Left renal cortex interstitium (tissue), 4 donors: ENCODE data around the gene TECTA. TPM values are rescaled to one million over a fixed set of nuclear protein-coding genes. Genes with fewer than 3 reads are reported as not detected.
"Not testable (repeated sequence)": the region's sequence is repeated elsewhere in the genome, so short reads cannot be mapped to it uniquely, and the experiment has no call there.

ENCODE experiments used
- DNase-seq, 4 donors: peaks; one replicate each; pipeline ENCODE4 v3.0.0-alpha.2; 2013; ENCODE audit warnings: low read depth in 4 of 4, low spot score in 2 of 4, missing footprints in 1 of 4
- polyA plus RNA-seq, 4 donors: library from polyadenylated mRNA; unstranded; fragments of 120-200 nt; gene quantifications; one replicate each; pipeline ENCODE4 v1.2.1, GENCODE V29; 2013; ENCODE audit not compliant: insufficient read length in 4 of 4

The TECTA gene
- polyA plus RNA-seq, 4 donors: 1.7 to 3.3 (median 2.2) TPM

DNA sequence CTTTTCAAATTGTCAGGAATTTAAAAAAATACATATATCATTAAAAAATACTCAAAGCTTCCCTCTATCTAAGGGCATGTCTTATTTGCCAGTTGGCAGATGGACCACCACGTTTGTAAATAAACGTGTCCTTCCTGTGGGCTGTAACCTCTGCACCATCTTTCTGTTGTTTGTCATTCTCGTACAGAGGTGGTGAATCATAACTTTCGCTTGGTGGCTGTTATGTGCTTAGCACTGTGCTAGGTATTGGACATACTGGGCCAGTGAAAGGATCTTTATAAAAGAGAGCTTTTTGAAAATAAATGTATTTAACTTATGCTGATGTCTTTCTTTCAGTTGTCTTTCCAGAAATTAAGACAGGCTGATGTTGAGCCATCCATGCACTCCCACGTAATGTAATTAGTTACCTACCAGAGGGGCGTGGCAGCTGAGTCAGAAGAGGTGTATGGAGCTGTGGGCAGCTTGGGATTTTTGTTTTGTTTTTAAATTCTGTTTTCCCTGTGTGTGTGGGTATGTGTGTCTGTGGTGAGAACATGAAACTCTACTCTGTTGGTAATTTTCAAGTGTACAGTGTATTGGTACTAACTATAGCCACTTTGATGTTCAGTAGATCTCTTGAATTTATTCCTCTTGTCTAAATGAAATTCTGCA lies 62.7 kb downstream of the TECTA start:
- DNase-seq: no peak

- not testable (repeated sequence) for DNase-seq
Observed at GRCh38 chr11:121177629-121178028, 76.6 kb downstream of the TECTA start.

GRCh38 chr11:121179306-121179705 lies 78.3 kb downstream of the TECTA start:
- DNase-seq: no peak

DNA sequence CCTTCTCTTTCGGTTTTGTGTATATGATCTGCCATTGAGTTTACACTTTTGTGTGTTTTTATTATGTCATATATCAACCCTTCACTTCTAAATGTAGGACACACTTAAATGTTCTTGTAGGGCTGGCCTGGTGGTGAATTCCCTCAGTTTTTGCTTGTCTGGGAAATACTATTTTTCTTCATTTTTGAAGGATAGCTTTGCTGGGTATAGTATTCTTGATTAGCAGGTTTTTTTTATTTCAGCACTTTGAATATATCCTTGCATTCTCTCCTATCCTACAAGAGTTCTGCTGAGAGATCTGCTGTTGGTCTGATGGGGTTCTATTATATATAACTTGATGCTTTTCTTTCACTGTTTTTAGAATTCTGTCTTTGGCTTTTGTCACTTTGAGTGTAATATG lies 79.1 kb downstream of the TECTA start:
- no peak for DNase-seq

DNA sequence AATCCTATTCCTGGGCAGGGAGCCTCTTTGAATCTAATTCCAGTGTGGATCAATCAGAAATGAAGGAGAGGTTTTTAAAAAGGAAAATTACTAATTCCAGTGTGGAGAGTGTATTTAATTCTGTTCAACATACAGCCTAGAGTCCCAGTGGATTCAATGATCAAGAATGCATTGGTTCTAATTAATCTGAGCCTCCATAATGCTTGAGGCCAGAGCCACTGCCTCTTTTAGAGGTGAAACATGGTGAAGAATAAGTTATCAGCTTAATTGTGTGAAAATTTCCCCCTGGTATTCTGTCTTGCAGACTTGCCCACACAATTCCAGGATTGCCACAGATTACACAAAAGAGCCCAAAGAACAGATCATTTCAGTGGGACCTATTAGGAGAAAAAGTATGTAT lies 87.7 kb downstream of the TECTA start:
- no peak for DNase-seq

DNA sequence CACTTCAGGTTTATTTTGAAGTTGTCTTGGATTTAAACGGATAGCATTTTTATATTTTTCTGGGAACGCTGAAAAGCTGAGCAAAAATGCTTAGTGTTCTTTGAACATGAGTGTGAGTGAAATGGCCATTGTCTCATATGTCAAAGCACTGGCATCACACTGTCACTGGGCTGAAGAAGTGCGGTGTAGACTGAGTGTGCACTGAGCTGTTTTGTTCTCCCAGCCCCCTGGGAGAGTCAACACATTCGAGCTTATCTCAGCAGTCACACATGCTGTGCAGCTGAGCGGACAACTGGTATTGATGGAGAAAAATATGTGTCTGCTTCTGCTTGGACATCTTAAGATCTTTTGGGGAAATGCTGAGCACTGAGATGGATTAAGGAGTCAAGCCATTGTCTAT lies 90.8 kb downstream of the TECTA start:
- no peak for DNase-seq

DNA sequence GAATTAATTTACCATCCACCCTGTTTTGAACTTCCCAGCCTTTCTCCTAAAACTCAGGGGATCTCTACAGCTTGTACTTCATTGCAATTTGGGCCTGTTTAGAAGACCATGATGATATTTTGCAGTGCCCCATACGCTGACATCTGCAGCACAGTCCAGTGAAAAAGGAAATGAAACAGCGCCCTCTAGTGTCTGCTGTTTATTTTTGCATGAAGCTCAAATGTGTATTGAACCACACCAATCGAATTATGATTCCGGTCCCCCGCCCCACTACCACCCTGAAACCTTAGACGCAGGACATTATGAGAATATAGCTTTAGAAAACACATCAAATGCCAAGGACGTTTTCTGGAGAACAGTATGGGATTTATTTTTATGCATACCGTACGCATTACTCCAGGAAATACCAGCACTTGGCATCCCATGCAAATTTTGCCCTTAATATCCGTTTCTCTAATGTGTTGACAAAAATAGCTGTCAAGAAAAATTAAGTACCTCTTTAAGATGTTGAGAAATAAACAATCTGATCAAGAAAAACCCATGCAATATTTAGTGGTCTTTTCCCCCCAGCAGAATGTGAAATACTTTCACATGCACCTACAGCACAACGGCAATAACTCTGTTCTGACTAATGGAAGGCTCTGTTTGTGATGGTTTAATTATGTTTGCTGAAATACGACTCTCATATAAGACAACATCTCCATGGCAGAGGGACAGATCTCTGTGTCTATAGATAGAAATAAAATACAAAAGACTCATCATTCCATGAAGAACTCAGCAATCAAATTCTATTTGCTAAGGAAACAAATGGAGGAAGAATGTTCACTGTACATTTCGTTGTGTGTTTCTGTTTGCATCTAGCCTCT lies 93.9 kb downstream of the TECTA start:
- peak in 3 of 4 donors; percentile 44 to 71 (median 53) for DNase-seq

DNA sequence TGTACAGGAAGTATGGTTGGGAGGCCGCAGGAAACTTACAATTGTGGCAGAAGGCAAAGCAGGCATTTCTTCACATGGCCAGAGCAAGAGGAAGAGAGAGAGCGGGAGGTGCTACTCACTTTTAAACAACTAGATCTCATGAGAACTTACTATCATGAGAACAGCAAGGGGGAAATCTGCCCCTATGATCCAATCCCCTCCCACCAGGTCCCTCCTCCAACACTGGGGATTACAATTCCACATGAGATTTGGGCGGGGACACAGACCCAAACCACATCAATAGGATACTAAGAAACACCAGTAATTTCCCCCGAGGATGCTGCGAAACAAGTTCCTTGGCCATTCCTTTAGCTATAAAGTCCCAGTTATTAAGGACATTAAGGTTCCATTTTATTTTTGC lies 97.4 kb downstream of the TECTA start:
- no peak for DNase-seq

DNA sequence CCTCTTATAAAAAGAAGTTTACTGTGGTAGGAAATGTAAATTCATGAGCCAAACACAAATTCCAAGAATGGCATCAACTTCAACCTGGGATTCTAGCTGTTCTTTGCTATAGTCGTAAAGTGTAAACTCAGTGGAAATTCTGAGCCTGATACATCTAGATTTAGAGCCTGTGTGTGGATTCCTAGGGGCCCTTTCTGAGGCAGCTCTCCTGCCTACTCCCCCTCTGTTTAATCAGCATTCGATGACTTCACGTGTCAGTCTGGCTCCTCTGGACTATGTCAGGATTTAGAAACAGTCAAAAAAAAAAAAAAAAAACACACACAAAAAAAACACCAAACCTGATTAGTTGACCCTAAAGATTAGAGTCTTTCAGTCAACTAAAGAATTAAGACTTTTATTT lies 98.5 kb downstream of the TECTA start:
- no peak for DNase-seq

DNA sequence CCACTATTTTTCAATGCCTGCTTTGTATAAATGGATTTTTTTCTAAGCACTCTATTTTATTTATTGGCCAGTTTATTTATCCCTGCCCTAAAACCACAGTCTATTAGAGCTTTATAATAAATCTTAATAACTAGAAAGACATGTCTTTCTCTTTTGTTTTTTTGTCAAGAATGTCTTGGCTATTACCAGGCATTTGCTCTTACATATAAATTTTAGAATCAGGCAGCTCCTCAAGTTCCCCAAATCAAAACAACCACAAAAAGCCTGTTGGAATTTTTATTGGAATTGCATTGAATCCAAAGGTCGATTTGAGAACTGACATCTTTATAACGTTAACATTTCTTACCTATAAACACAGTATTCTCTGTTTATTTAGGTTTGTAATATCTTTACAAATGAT lies 105.8 kb downstream of the TECTA start:
- DNase-seq: no peak

- no peak for DNase-seq
Observed at GRCh38 chr11:121207485-121208115, 106.6 kb downstream of the TECTA start.

DNA sequence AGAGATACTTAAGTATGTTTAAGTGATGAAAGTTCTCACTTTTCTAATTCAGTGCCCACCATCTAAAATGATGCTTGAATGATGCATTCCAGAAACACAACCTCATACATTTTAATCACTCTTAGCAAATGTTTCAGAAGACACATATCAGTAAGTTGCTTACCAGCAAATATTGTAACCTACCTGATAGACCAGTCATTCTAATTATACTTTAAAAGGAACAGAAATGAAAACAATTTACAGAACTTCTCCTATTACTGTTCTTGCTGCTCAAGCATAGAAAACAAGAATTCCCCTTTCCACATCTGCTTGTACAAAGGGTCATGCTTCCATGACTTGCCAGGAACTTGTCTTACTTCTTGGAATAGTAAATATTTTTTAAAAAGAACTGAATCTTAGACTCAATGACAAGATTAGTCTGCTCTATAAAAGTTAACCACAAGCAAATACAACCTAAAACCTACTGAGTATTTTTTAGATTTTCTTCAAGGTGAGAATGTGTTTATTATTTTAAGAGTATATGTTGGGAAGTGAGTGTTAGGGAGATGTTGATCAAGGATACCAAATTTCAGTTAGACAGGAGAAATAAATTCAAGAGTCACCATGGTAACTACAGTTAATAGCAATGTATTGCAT lies 109.5 kb downstream of the TECTA start:
- peak in 1 of 4 donors; percentile 30 for DNase-seq

- DNase-seq: no peak
Observed at GRCh38 chr11:121211626-121212025, 110.6 kb downstream of the TECTA start.

DNA sequence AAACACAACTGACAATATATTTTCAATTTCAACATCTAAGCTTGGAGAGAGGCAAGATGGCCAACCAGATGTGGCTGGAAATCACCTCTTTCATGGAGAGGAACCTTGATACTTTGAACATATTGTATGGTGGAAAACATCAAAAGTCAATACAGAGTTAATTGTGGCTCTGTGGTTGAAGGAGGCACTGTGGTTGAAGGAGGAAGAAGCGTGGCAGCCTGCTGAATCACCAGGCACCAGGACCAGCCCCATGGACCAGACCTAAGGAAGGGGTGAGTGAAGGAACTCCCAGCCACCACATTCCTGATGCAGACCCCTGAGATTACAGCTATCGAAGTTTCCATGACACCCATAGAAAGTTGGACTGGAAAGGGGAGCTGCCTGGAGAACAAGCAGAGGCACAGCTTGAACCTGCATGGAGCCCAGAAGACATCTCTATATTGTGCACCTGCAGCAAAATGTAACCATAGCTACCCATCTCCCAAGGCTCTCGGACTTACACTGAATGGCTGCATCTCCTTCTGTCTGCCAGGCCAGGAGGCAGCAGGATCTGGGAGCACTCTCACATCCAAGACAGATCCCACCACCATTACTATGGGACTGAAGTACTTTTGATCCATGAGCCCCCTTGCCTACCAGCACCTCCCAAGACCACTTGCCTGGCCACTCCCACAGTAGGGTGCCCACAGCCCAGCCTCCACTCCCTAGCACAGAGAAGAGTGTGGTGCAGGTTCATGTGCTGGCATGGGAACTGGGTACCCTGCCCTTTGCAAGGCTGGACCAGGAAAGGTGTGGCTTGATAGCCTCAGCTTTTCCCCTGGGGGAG lies 111.7 kb downstream of the TECTA start:
- DNase-seq: no peak

- DNase-seq: no peak
Observed at GRCh38 chr11:121213362-121213893, 112.4 kb downstream of the TECTA start.

- no peak for DNase-seq
Observed at GRCh38 chr11:121214861-121215260, 113.8 kb downstream of the TECTA start.

DNA sequence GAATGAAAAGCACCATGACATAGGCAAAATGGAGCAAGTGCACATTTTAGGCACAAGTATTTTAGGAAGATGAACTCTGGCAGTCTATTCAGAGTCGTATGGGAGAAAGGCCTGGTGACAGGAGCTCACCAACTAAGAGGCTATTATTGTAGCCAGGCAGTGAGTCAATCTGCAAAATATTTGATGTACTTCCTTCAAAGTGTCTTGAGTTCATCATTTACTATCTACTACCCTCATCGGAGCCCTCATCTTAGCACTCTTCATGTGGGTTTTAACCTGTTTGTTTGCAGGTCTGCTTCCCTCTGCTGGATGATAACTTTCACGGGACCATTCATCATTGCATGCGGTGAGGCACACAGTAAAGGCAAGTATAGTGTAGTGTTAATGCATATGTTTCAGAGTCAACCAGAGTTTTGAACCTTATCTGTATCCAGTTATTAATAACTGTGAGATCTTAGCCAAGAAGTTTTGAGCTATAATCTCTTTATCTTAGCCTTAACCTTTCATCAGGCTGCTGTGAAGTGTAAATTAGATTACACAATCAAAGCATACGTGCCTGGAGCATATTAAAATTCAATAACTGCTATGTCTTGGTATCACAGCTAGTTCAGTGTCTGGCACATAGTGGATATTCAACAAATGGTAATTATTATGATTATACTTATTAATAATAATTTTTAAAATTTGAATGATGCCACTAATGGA lies 120.6 kb downstream of the TECTA start:
- DNase-seq: no peak

DNA sequence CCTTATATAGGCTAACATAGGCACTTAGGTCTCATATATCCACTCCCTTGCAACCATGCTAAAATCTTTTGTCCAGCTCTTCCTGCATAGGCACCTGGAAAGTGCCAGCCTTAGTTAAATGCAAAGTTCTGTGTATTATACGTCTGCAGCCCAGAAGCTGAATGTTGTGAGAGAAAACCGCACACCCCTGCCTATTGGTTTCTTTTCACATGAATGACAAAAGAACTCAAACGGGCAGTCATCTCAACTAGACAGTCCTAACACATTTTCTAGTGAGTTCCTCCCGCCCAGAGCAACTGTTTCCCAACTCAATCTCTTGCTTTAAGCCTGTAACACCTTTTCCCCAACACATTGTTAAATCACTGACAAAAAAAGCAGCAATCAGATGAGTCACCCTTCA lies 122.1 kb downstream of the TECTA start:
- no peak for DNase-seq

GRCh38 chr11:121225382-121225781 lies 124.3 kb downstream of the TECTA start:
- DNase-seq: no peak
